ENCODE data around the gene ADAM12. TPM values are rescaled to one million over a fixed set of nuclear protein-coding genes. Genes with fewer than 3 reads are reported as not detected.

Gene ADAM12
- polyA plus RNA-seq, 1 donor from 2014 or later = 0.09 TPM

GRCh38 chr10:126197036-126197543 is 191.2 kb downstream of the ADAM12 start:
- H3F3A ChIP-seq (ENCODE audit: insufficient read depth, low read length, poor library complexity, severe bottlenecking) = no peaks in the 10 kb centered on the region
- H3K9me3 ChIP-seq (ENCODE audit: low read length) = no peaks in the 10 kb centered on the region
- H3K27ac ChIP-seq (ENCODE audit: low read length) = no peak overlapping the region
- no peak overlapping the region for H3K4me2 ChIP-seq (ENCODE audit: low read length)
- no peaks in the 10 kb centered on the region for H3K36me3 ChIP-seq (ENCODE audit: insufficient read depth, low read length)
- TF ChIP-seq MXI1 (conservative IDR thresholded peaks at IDR 0.05; ENCODE audit: poor library complexity, severe bottlenecking) (no peak), TAF1 (IDR thresholded peaks at IDR 0.05; ENCODE audit: low read depth) (no peak), EZH2 (IDR thresholded peaks at IDR 0.05; ENCODE audit: borderline replicate concordance, insufficient read depth, low read length, poor library complexity, severe bottlenecking) (no peak)
- no peaks in the 10 kb centered on the region for H4K20me1 ChIP-seq (ENCODE audit: insufficient read depth)
- H3K9me2 ChIP-seq (ENCODE audit: insufficient read depth, low read length) = no peaks in the 10 kb centered on the region
- H3K79me2 ChIP-seq (replicated peaks; ENCODE audit: insufficient read depth, low read length) = no peaks in the 10 kb centered on the region
- H2AFZ ChIP-seq (ENCODE audit: low read depth, low read length) = no peak overlapping the region
- H3K27me3 ChIP-seq (ENCODE audit: insufficient read depth, low read depth, low read length) = no peaks in the 10 kb centered on the region
- H3K4me3 ChIP-seq (ENCODE audit: low read length) = no peak overlapping the region
- no peak overlapping the region for H3K9ac ChIP-seq (ENCODE audit: low read length)

GRCh38 chr10:126196281-126196680 is 192.0 kb downstream of the ADAM12 start:
- H3K9me2 ChIP-seq (ENCODE audit: insufficient read depth, low read length) = no peaks in the 10 kb centered on the region
- H3K9me3 ChIP-seq (ENCODE audit: low read length) = no peaks in the 10 kb centered on the region
- no peak overlapping the region for H3K27ac ChIP-seq (ENCODE audit: low read length)
- H3K79me2 ChIP-seq (replicated peaks; ENCODE audit: insufficient read depth, low read length) = no peaks in the 10 kb centered on the region
- no peaks in the 10 kb centered on the region for H3K36me3 ChIP-seq (ENCODE audit: insufficient read depth, low read length)
- no peak overlapping the region for H3K4me2 ChIP-seq (ENCODE audit: low read length)
- H3K9ac ChIP-seq (ENCODE audit: low read length) = no peak overlapping the region
- H3K27me3 ChIP-seq (ENCODE audit: insufficient read depth, low read depth, low read length) = no peaks in the 10 kb centered on the region
- no peaks in the 10 kb centered on the region for H3F3A ChIP-seq (ENCODE audit: insufficient read depth, low read length, poor library complexity, severe bottlenecking)
- TF ChIP-seq POLR2AphosphoS5 (IDR thresholded peaks at IDR 0.05) = no peak
- TF ChIP-seq REST (IDR thresholded peaks at IDR 0.05; ENCODE audit: borderline replicate concordance) = no peak
- no peak for TF ChIP-seq EP300 (conservative IDR thresholded peaks at IDR 0.05; ENCODE audit: poor library complexity, severe bottlenecking)
- TF ChIP-seq SMC3 (conservative IDR thresholded peaks at IDR 0.05; ENCODE audit: poor library complexity) = no peak
- no peak for TF ChIP-seq MXI1 (conservative IDR thresholded peaks at IDR 0.05; ENCODE audit: poor library complexity, severe bottlenecking)
- TF ChIP-seq EZH2 (IDR thresholded peaks at IDR 0.05; ENCODE audit: borderline replicate concordance, insufficient read depth, low read length, poor library complexity, severe bottlenecking) = no peak
- no peak for TF ChIP-seq TAF1 (IDR thresholded peaks at IDR 0.05; ENCODE audit: low read depth)
- no peak for TF ChIP-seq CTCF (IDR thresholded peaks at IDR 0.05; ENCODE audit: poor library complexity, severe bottlenecking)
- TF ChIP-seq RAD21 (conservative IDR thresholded peaks at IDR 0.05) = no peak
- no peak overlapping the region for H3K4me3 ChIP-seq (ENCODE audit: low read length)
- H4K20me1 ChIP-seq (ENCODE audit: insufficient read depth) = no peaks in the 10 kb centered on the region
- no peak overlapping the region for H2AFZ ChIP-seq (ENCODE audit: low read depth, low read length)
